ENCODE data around the gene RHPN2. TPM values are rescaled to one million over a fixed set of nuclear protein-coding genes. Genes with fewer than 3 reads are reported as not detected.
A peak's percentile ranks its signal among the peaks of the same experiment; 100 is the strongest.
"Not testable (repeated sequence)": the region's sequence is repeated elsewhere in the genome, so short reads cannot be mapped to it uniquely, and the experiment has no call there.

The RHPN2 gene
- polyA plus RNA-seq, 3 donors from 2014 or later: not detected

DNA sequence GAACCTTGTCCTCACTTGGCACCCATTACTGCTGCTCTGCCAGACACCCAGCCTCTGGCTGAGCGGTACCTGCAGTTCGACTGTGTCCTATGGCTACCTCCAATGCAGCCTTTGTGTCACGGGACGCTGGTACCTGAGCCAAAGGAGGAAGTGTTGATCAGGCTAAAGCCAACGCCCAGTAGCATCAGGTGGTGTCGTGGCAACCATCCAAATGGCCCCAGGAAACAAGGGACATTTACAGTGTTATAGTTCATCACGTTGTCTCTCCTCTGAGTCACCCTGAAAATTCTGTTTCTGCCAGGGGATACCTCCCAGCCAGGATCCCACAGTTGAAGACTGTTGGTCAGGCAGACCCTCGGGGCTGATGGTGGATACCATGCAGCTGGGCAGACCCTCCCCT, 10.1 kb downstream of the RHPN2 start:
- Mint-ChIP-seq H3K27me3 (ENCODE audit: low read depth in 3 of 3) (peaks cover 0 to 3% (median 2%) of the 10 kb centered on the region in 3 donors), H3K4me1 (no peaks in the 10 kb centered on the region), H3K9me3 (no peaks in the 10 kb centered on the region), H3K4me3 (no peak overlapping the region), H3K36me3 (no peaks in the 10 kb centered on the region), H3K27ac (no peak overlapping the region)
- no peak for DNase-seq

DNA sequence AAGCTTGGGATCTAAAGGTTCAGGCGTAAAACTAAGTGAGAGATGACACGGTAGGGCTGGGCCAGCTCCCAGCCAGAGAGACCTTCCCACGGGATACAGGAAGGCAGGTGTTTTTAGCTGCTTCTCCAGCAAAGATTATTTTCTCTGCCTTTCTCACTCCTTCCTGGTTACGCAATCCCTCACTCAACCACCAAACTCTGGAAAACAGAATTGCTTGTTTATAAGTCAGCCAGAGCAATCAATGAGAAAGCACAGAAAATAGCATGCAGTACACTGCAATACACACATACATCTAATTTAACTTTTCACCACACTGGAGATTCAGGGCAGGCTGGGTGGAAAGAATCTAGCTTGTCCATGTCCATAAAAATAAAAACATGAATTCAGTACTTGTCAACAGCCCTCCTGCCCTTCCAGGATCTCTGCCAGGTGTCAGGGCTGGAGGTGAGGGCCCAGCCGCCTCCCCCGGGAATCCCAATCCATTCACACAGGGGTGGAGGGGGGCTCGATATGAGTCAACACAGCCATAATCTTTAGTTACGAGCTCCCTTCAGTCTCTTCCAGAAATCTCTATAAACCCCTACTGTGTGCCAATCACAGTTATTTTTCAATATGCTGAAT, 12.2 kb downstream of the RHPN2 start:
- Mint-ChIP-seq H3K4me1 (no peaks in the 10 kb centered on the region), H3K9me3 (no peaks in the 10 kb centered on the region), H3K4me3 (no peak overlapping the region), H3K27ac (no peak overlapping the region), H3K36me3 (no peaks in the 10 kb centered on the region), H3K27me3 (ENCODE audit: low read depth in 3 of 3) (peaks cover 0 to 2% (median under 1%) of the 10 kb centered on the region in 3 donors)
- no peak for DNase-seq

DNA sequence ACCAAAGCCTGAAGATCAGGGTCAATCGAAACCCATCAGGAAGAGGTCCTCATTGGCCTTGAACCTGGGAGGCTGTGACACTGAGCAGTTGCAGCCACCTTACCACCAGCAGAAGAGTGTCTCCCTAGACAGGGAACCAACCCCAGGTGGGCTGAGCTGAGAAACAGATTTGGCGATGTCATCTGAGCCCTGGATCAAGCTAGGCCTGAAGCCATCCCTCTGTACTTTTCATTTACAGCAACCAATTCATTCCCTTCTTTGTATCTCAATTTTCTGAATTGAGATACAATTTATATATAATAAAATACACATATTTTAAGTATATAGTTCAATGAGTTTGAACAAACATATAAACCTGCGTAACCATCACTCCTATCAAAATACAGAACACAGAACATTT, 14.6 kb downstream of the RHPN2 start:
- no peaks in the 10 kb centered on the region for H3K36me3 Mint-ChIP-seq
- H3K4me3 Mint-ChIP-seq: no peak overlapping the region

DNA sequence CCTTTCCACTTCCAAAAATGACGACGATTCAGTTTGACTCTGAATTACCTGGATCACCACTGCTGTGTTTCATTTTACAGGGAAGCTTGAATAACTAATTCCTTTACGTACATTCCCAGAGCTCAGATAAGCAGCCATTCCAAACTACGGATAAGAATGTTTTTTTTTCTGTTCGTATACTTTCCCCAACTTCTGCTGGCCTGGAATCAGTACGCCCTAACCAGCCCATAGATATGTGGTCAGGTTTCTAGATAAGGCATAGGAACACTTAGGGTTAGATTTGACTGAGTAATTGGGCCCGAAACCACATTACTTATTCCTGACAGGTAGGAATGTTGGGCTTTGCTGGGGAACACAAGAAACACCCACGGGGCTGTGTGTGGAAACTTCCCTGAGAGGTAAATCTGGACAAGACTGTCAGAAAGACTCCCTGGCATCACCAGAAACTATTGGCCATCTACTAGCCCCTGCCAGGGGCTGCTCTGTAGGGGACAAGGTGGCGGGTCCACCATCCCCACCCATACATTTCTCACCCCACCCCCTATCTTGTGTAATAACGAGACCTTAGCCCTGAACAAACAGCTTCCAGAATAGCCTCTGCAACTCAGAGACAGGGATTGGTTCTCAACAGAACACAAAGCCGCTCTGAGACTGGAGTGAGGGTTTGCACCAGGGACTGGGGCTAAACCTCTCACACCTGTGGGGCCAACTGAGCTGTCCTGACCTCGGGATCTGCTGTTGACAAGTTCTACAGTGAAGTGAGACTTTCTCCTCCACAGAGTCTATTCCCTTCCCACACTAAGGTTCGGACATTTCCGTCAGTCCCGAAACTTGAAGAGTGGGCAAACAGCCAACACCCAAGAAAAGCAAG, 15.6 kb downstream of the RHPN2 start:
- Mint-ChIP-seq H3K9me3 (no peaks in the 10 kb centered on the region), H3K4me3 (no peak overlapping the region), H3K27ac (no peak overlapping the region), H3K27me3 (ENCODE audit: low read depth in 3 of 3) (peaks cover 0 to 4% (median 2%) of the 10 kb centered on the region in 3 donors), H3K36me3 (no peaks in the 10 kb centered on the region), H3K4me1 (no peaks in the 10 kb centered on the region)
- no peak for DNase-seq

More for the DNA sequence above, 14.6 kb downstream of the RHPN2 start:
- Mint-ChIP-seq H3K4me1 (no peaks in the 10 kb centered on the region), H3K27me3 (ENCODE audit: low read depth in 3 of 3) (peaks cover 0 to 4% (median 2%) of the 10 kb centered on the region in 3 donors), H3K9me3 (no peaks in the 10 kb centered on the region), H3K27ac (no peak overlapping the region)
- no peak for DNase-seq

DNA sequence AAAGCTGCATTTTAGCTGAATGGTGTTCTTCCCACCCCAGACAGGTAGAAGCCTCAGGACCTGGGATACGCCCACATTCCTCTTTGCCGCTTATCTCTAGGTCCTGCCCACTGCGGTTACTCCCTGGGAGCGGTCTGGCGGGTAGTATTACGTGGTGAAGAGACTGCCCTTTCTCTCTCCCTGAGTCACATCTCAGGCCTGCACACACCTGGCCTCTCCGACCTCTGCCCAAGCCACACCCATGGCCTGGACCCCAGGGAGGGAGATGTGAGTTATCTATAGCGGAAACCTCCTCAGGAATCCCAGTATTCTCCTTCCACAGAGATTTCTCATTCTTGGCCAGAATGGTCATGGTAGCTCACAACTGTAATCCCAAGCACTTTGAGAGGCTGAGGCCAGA, 17.3 kb downstream of the RHPN2 start:
- DNase-seq: no peak
- H3K4me1 Mint-ChIP-seq: no peaks in the 10 kb centered on the region
- H3K27me3 Mint-ChIP-seq (ENCODE audit: low read depth in 3 of 3): peaks cover 0 to 5% (median 2%) of the 10 kb centered on the region in 3 donors
- no peaks in the 10 kb centered on the region for H3K36me3 Mint-ChIP-seq
- no peaks in the 10 kb centered on the region for H3K9me3 Mint-ChIP-seq
- no peak overlapping the region for H3K27ac Mint-ChIP-seq
- H3K4me3 Mint-ChIP-seq: no peak overlapping the region

DNA sequence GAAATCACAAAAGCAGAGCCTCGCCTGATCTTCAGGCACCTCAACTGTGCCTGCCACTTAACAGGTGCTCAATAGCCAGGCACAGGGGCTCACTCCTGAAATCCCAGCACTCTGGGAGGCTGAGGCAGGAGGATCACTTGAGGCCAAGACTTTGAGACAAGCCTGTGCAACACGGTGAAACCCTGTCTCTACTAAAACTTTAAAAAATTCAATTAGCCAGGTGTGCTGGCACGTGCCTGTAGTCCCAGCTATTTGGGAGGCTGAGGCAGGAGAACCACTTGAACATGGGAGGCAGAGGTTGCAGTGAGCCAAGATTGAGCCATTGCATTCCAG, 22.9 kb downstream of the RHPN2 start:
- H3K4me3 Mint-ChIP-seq; H3K27me3 Mint-ChIP-seq (ENCODE audit: low read depth in 3 of 3); H3K27ac Mint-ChIP-seq; H3K36me3 Mint-ChIP-seq; DNase-seq; H3K9me3 Mint-ChIP-seq: not testable (repeated sequence)
- H3K4me1 Mint-ChIP-seq: peaks cover 9 to 11% of the 10 kb centered on the region in 2 donors

DNA sequence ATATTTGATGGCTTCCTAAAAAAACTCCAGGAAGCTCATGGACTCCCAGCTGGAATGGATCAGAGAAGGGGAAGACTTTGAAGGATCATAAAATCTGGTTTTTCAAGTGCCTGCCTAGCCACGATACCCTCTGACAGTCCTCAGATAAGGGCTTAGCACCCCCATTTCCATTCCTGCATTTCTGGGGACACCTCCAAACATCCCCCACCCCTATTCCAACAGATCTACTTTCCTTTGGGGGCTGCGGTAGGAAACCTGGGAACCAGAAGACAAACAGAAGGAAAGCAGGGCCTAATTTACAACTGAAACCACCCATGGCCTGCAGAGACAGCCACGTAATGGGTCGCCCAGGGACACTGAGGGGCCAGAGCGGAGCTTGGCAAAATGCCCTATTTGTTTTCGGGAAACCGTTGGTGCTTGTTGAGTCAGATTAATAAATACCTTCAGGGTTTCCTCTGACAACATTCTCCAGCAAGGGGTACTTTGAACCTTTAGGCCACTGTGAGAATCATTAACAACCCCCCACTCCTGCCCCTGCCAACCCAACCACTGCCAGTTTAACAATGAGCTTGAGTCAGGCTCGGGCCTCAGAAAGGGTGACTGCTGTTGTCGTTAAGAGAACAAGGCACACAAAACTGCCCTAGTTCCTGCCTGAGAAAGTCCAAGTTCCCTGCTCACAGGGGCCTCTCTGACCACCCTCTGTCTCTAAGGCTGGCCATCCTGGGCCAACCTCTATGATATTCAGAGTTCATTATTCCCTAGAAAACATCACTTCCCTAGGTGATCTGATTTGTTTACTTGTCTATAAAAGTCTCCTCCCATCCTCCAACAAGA, 23.5 kb downstream of the RHPN2 start:
- H3K4me3 Mint-ChIP-seq: no peak overlapping the region
- H3K27me3 Mint-ChIP-seq (ENCODE audit: low read depth in 3 of 3): peaks cover 0 to 9% (median 2%) of the 10 kb centered on the region in 3 donors
- peaks cover 9 to 11% of the 10 kb centered on the region in 2 donors for H3K4me1 Mint-ChIP-seq
- peaks cover 0 to 3% (median 0%) of the 10 kb centered on the region in 6 donors for H3K9me3 Mint-ChIP-seq
- no peak overlapping the region for H3K27ac Mint-ChIP-seq
- DNase-seq: no peak
- H3K36me3 Mint-ChIP-seq: no peaks in the 10 kb centered on the region

DNA sequence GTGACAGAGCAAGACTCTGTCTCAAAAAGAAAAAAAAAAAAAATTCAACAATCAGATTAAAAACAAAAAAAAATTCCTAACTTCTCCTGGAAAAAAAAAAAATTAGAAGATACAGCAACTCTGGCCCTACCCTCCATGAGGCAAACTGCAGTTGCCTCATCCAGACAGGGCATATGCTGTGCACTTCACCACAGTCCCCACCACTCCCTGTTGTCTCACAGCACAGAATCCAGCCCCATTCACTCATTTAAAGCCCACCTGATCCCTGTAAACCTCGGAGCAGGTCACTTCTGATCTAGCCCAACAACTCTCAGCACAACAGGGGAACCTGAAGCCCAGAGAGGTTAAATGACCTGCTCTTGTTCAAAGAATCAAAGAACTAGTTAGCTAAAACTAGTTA, 24.9 kb downstream of the RHPN2 start:
- Mint-ChIP-seq H3K27ac (peak overlapping the region in 1 of 6 donors; percentile 47), H3K4me3 (no peak overlapping the region), H3K4me1 (peaks cover 9 to 11% of the 10 kb centered on the region in 2 donors), H3K9me3 (peaks cover 0 to 3% (median 0%) of the 10 kb centered on the region in 6 donors), H3K27me3 (ENCODE audit: low read depth in 3 of 3) (peaks cover 0 to 9% (median 4%) of the 10 kb centered on the region in 3 donors), H3K36me3 (no peaks in the 10 kb centered on the region)
- no peak for DNase-seq

DNA sequence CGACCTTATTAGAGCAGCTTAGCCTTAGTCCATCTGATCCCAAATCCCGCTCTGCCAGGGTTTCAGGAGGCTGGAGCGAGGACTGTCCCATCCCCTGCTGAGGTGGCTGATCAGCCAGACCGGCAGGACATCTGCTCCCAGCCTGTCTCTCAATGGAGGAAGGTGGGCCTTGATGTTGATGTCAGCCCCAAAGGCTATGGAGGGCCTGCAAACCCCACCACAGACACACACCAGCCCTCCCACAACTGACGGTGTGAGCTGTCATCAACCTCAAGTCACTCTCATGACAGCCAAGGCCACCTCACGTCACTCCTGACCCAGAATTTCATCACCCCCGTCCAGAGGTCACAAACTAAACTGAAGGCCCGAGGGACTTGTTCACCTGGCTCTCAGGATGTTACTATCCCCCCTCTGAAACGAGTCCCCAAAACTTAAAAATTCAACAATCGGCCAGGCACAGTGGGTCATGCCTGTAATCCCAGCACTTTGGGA, 25.5 kb downstream of the RHPN2 start:
- peak overlapping the region in 3 of 5 donors; percentile 1 to 27 (median 15) for H3K4me3 Mint-ChIP-seq
- peaks cover 9 to 11% of the 10 kb centered on the region in 2 donors for H3K4me1 Mint-ChIP-seq
- peaks cover 0 to 3% (median 0%) of the 10 kb centered on the region in 6 donors for H3K9me3 Mint-ChIP-seq
- no peak overlapping the region for H3K27ac Mint-ChIP-seq
- no peaks in the 10 kb centered on the region for H3K36me3 Mint-ChIP-seq
- H3K27me3 Mint-ChIP-seq (ENCODE audit: low read depth in 3 of 3): peaks cover 0 to 9% (median 4%) of the 10 kb centered on the region in 3 donors
- no peak for DNase-seq

DNA sequence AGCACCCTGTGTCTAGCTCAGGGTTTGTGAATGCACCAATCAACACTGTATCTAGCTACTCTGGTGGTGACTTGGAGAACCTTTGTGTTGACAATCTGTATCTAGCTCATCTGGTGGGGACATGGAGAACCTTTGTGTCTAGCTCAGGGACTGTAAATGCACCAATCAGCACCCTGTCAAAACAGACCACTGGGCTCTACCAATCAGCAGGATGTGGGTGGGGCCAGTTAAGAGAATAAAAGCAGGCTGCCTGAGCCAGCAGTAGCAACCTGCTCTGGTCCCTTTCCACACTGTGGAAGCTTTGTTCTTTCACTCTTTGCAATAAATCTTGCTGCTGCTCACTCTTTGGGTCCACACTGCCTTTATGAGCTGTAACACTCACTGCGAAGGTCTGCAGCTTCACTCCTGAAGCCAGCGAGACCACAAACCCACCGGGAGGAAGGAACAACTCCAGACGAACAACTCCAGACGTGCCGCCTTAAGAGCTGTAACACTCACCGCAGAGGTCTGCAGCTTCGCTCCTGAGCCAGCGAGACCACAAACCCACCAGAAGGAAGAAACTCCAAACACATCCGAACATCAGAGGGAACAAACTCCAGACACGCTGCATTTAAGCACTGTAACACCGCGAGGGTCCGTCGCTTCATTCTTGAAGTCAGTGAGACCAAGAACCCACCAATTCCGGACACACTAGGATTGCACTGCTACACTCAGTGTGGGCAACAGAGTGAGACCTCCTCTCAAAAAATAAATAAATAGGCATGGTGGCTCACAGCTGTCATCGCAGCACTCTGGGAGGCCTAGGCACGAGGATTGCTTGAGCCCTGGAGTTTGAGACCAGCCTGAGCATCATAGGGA, 27.3 kb downstream of the RHPN2 start:
- H3K36me3 Mint-ChIP-seq; DNase-seq; H3K9me3 Mint-ChIP-seq; H3K27me3 Mint-ChIP-seq (ENCODE audit: low read depth in 3 of 3): not testable (repeated sequence)
- Mint-ChIP-seq H3K4me3 (peak overlapping the region; percentile 65 to 90 (median 80)), H3K4me1 (peaks cover 9 to 11% of the 10 kb centered on the region in 2 donors), H3K27ac (peak overlapping the region; percentile 12 to 78 (median 58))

DNA sequence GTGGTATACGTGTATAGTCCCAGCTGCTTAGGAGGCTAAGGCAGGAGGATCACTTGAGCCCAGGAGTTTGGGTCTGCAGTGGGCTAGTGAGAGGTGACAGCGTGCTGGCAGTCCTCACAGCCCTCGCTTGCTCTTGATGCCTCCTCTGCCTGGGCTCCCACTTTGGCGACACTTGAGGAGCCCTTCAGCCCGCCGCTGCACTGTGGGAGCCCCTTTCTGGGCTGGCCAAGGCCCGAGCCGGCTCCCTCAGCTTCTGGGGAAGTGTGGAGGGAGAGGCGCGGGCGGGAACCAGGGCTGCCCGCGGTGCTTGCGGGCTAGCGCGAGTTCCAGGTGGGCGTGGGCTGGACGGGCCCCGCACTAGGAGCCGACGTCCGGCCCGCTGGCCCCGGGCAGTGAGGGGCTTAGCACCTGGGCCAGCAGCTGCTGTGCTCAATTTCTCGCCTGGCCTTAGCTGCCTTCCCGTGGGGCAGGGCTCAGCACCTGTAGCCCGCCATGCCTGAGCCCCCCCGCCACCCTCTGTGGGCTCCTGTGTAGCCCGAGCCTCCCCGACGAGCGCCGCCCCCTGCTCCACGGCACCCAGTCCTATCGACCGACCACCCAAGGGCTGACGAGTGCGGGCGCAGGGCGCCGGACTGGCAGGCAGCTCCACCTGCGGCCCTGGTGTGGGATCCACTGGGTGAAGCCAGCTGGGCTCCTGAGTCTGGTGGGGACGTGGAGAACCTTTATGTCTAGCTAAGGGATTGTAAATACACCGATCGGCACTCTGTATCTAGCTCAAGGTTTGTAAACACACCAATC, 28.1 kb downstream of the RHPN2 start:
- H3K27ac Mint-ChIP-seq: not testable (repeated sequence)

DNA sequence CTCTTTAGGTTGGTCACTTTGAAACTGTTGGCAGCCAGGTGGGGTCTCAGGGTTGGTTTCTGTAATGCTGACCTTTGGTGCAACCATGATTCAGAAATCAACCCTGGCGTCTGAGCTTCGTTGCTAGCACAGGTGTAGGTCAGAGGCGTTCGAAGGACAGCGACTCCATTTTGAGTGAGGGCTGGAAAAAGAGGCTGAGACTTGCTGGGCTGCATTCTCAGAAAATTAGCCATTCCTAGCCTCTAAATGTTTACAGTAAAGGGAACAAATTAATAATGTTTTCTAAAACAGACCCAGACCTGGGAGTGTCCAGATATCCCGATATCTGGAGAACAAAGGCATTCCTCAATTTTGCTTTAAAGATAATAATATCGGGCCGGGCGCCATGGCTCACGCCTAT, 29.2 kb downstream of the RHPN2 start:
- peaks cover 0 to 3% (median 0%) of the 10 kb centered on the region in 6 donors for H3K9me3 Mint-ChIP-seq
- H3K27ac Mint-ChIP-seq: no peak overlapping the region
- H3K4me3 Mint-ChIP-seq: no peak overlapping the region
- H3K4me1 Mint-ChIP-seq: peaks cover 9 to 11% of the 10 kb centered on the region in 2 donors
- H3K27me3 Mint-ChIP-seq (ENCODE audit: low read depth in 3 of 3): peaks cover 3 to 6% (median 5%) of the 10 kb centered on the region in 3 donors
- DNase-seq: no peak
- no peaks in the 10 kb centered on the region for H3K36me3 Mint-ChIP-seq

More for the DNA sequence above, 28.1 kb downstream of the RHPN2 start:
- H3K4me1 Mint-ChIP-seq: peaks cover 9 to 11% of the 10 kb centered on the region in 2 donors
- DNase-seq; H3K27me3 Mint-ChIP-seq (ENCODE audit: low read depth in 3 of 3); H3K36me3 Mint-ChIP-seq; H3K4me3 Mint-ChIP-seq; H3K9me3 Mint-ChIP-seq: not testable (repeated sequence)
